Embryonic facial prominence (tissue), 1 donor: ENCODE data around the gene LINGO3.

Experiments used
- DNase-seq: peaks from one replicate; pipeline ENCODE4 v3.0.0-alpha.2; 2016; ENCODE audit errors: extremely low spot score

LINGO3 gene

DNA sequence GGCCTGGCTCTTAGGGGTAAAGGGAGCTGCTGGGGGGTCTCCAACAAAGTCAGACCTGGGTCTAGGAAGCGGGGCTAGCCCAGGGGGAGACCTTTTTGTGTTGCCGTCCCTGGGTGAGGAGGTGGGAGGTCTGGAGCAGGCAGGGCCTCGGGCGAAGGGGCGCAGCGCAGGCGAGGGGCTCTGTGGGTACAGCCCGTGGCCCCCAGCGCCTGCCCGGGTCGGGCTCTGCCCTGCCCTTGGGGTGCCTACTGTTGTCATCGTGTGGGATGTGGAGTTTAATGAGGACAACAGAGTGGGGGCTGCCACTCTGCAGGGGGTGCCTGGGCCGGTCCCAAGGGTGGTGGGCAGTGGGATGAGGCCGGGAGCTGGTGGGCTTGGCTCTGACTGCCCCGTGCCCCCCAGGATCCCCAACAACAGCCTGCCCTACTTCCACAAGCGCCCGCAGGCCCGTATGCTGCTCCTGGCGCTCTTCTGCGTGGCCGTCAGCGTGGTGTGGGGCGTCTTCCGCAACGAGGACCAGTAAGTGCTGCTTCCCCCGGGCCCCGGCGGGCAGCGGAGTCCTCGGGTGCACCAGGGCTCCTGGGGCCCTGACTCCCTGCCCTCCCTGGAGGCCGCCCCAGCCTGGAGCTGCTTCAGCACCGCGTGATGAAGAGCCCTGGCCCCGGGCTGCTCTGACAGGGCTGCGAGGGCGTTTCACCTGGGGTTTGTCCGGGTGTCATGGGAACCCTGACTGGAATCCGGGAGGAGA lies 32.7 kb upstream of the LINGO3 start:
- DNase-seq, result no peak

GRCh38 chr19:2339644-2340310 lies 31.8 kb upstream of the LINGO3 start:
- no peak for DNase-seq

- no peak for DNase-seq
Observed at GRCh38 chr19:2338751-2339643, 31.0 kb upstream of the LINGO3 start.

GRCh38 chr19:2338055-2338615 lies 30.2 kb upstream of the LINGO3 start:
- no peak for DNase-seq

GRCh38 chr19:2337329-2337707 lies 29.4 kb upstream of the LINGO3 start:
- no peak for DNase-seq

DNA sequence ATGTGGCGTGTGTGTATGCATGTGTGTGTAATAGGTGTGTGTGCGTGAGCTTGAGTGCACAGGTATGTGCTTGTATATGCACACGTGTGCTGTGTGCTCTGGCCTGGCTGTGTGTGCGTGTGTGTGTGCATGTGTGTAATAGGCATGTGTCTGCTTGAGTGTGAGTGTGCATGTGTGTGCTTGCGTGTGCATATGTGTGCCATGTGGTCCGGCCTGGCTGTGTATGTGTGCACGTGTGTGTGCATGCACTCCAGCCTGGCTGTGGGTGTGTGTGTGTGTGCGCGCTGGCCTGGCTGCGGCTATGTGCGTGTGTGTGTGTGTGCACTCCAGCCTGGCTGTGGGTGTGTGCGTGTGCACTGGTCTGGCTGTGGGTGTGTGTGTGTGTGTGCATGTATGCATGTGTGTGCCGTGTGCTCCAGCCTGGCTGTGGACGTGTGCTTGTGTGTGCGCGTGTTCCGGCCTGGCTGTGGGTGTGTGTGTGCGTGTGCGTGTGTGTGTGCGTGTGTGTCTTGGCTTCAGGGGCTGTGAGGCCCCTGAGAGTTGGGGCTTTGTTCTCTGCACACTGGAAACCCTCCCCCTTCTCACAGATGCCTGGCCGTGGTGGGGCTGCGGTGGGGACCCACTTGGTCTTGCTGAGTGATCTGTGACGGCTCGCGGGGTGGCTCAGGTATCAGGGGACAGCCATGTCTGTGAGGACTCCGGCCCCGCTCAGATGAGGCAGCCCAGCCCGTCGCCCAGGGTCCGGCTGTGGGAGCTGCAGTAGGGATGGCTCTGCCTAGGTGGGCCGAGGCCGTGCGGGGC lies 28.8 kb upstream of the LINGO3 start:
- no peak for DNase-seq

GRCh38 chr19:2335848-2336247 lies 27.9 kb upstream of the LINGO3 start:
- DNase-seq, result no peak

GRCh38 chr19:2334986-2335846 lies 27.3 kb upstream of the LINGO3 start:
- DNase-seq, result no peak

DNA sequence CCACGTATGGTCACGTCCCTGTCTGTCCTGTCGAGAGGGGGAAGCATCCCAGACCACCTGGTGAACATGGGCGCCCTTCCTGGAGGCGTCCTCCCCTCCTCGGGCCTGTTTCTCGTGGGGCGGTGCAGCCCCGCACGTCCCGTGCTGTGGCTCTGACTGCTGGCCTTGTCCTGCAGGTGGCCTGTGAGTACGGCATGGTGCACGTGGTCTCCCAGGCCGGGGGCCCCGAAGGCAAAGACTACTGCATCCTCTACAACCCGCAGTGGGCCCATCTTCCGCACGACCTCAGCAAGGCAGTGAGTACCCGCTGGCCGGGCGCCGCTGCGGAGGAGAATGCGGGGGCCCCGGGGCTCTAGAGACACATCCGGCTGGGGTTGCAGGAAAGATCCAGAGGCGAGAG lies 26.5 kb upstream of the LINGO3 start:
- DNase-seq, result no peak

GRCh38 chr19:2333807-2334211 lies 25.9 kb upstream of the LINGO3 start:
- no peak for DNase-seq

DNA sequence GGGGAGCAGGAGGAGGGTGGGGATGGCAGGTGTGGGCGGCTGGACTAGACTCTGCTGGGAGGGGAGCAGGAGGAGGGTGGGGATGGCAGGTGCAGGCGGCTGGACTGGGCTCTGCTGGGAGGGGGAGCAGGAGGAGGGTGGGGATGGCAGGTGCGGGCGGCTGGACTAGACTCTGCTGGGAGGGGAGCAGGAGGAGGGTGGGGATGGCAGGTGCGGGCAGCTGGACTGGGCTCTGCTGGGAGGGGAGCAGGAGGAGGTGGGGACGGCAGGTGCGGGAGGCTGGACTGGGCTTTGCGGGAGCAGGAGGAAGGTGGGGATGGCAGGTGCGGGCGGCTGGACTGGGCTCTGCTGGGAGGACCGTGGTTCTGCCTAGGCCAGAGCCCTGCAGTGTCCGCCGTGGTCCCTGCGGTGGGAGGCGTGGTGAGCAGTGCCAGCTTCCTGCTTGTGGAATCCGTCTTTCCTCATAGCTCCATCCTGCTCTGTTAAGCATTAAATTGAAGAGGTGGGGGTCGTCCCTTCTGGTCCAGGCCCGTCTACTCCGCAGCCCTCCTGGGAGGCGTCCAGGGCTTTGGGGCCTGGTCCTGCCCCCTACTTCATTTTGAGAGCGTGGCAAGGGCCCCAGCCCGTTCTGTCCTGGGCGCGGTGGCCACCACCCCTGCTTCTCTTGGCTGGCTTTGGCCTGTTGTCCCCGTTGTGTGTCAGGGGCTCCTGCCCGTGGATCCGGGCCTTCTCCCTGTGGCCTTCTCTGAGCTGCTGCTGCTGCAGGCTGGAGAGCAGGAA lies 25.3 kb upstream of the LINGO3 start:
- DNase-seq, result no peak

GRCh38 chr19:2332341-2333026 lies 24.5 kb upstream of the LINGO3 start:
- no peak for DNase-seq

- DNase-seq, result no peak
Observed at GRCh38 chr19:2331601-2332246, 23.8 kb upstream of the LINGO3 start.

GRCh38 chr19:2330632-2331284 lies 22.8 kb upstream of the LINGO3 start:
- no peak for DNase-seq

DNA sequence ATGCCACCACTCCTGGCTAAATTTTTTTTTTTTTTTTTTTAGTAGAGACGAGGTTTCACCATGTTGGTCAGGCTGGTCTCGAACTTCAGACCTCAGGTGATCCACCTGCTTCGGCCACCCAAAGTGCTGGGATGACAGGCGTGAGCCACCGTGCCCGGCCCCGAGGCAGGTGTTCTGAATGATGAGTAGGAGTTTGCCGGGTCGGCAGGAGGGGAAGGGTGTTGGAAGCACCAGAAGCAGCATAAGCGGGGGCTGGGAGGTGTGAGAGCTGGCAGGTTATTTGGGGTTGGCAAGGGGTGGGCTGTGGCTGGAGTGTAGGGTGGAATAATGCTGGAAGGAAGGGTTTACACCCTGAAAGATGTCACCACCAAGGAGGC lies 22.3 kb upstream of the LINGO3 start:
- DNase-seq, result no peak

GRCh38 chr19:2329501-2329916 lies 21.6 kb upstream of the LINGO3 start:
- no peak for DNase-seq

GRCh38 chr19:2329149-2329478 lies 21.2 kb upstream of the LINGO3 start:
- no peak for DNase-seq
